HG03342 (cell line): ENCODE results near the gene TRMO.

Experiments
- ATAC-seq: cut with Tn5 transposase; IDR thresholded peaks from one replicate; pipeline ENCODE4 v1.9.1; 2021; ENCODE audit warnings: mild to moderate bottlenecking, moderate library complexity; ENCODE audit not compliant: unreplicated experiment

Gene TRMO

GRCh38 chr9:97905228-97905627 lies 17.1 kb downstream of the TRMO start:
- ATAC-seq: no peak

- ATAC-seq: no peak
These were observed 17.6 kb downstream of the TRMO start for GRCh38 chr9:97904725-97905124.

- no peak for ATAC-seq
These were observed 19.1 kb downstream of the TRMO start for GRCh38 chr9:97903177-97903576.

GRCh38 chr9:97900738-97901565 lies 21.3 kb downstream of the TRMO start:
- no peak for ATAC-seq

- no peak for ATAC-seq
These were observed 22.1 kb downstream of the TRMO start for GRCh38 chr9:97900103-97900737.

- ATAC-seq: no peak
These were observed 26.5 kb downstream of the TRMO start for GRCh38 chr9:97895695-97896332.

GRCh38 chr9:97895211-97895610 lies 27.1 kb downstream of the TRMO start:
- no peak for ATAC-seq

GRCh38 chr9:97892421-97892820 lies 29.9 kb downstream of the TRMO start:
- ATAC-seq: no peak

- no peak for ATAC-seq
These were observed 30.6 kb downstream of the TRMO start for GRCh38 chr9:97891736-97892135.

- no peak for ATAC-seq
These were observed 32.1 kb downstream of the TRMO start for GRCh38 chr9:97889941-97890887.

- ATAC-seq: no peak
These were observed 42.0 kb downstream of the TRMO start for GRCh38 chr9:97880336-97880735.

- ATAC-seq: no peak
These were observed 46.2 kb downstream of the TRMO start for GRCh38 chr9:97876061-97876460.

- no peak for ATAC-seq
These were observed 47.2 kb downstream of the TRMO start for GRCh38 chr9:97875111-97875510.

- no peak for ATAC-seq
These were observed 47.7 kb downstream of the TRMO start for GRCh38 chr9:97874624-97875023.

GRCh38 chr9:97873882-97874281 lies 48.4 kb downstream of the TRMO start:
- no peak for ATAC-seq

- no peak for ATAC-seq
These were observed 48.9 kb downstream of the TRMO start for GRCh38 chr9:97873425-97873824.

- ATAC-seq: no peak
These were observed 53.4 kb downstream of the TRMO start for GRCh38 chr9:97868859-97869258.

- no peak for ATAC-seq
These were observed 55.5 kb downstream of the TRMO start for GRCh38 chr9:97866848-97867247.

- no peak for ATAC-seq
These were observed 56.0 kb downstream of the TRMO start for GRCh38 chr9:97866300-97866699.

GRCh38 chr9:97864396-97864795 lies 57.9 kb downstream of the TRMO start:
- ATAC-seq: no peak

- ATAC-seq: no peak
These were observed 59.0 kb downstream of the TRMO start for GRCh38 chr9:97863314-97863713.
